Endothelial cell of hepatic sinusoid (primary cell): ENCODE measurements around the gene UQCRC1.

Experiments
- in situ Hi-C: cut with HindIII; loops from 2 replicates; pipeline ENCODE4 v1.10.0; 2017; ENCODE audit warnings: low sequenced_read_pairs

UQCRC1 gene

DNA sequence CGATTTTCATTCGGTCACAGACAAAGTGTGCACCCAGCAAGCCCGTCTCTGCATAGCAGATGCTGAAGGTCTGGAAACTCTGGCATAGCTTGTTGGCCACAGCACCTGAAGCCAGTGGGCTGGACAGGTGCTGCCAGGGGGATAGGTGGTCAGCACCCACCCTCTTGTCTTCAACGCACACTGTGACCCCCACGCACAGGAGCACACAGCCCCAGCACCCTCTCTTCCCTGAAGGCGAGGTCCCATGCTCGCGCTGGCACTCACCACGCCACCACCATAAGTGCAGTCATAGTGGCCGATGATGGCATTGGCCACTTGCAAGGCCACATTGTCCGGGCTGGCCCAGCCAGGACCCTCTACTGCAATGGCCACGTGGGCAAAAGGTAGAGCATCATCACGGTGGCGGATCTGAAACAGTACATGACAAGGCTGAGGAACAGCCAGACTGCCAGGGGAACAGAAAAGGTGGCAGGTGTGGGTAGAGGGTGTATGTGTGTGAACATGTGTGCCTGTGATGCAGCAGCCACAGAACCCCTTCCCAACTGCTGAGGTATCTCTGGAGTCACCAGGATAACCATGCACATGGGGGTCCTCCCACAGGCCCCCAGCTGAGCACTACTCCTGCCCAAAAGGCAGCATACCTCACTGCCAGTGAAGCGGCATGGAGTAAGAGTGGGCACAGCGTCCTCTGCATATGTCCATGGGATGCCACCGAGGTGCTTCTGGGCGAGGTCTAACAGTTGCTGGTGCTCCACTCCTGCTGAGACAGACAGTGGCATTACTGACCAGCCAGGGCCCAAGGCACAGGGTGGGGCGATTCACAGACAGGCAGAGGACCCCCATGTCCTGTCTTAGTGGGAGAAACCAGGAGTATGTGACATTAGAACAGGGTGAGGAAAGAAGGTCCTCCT, 8.5 kb downstream of the UQCRC1 start:
- in situ Hi-C loops: no loop called here

GRCh38 chr3:48599509-48600285, 9.7 kb downstream of the UQCRC1 start:
- in situ Hi-C loops: no loop called here

- in situ Hi-C loops: no loop called here
Measured at GRCh38 chr3:48599077-48599501, 10.4 kb downstream of the UQCRC1 start.

GRCh38 chr3:48598323-48599076, 10.9 kb downstream of the UQCRC1 start:
- in situ Hi-C loops: no loop called here

DNA sequence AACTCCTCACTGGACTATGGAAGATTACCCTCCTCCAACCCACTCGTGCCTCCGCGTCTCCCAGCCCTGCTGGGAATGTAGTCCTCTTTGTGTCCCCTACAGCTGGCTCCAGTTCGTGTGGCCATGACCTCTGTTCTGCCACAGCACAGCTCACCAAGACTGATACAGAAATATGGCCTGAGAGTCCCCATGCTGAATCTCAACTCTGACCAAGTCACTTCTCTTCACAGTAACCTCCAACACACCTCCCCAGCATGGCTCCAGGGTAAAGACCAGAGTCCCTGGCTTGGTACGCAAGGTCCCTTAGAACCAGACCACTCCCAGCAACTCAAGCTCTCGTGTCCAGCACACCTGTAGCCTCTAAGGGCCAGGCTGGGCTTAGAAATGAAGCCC, 12.0 kb downstream of the UQCRC1 start:
- in situ Hi-C loops: no loop called here

DNA sequence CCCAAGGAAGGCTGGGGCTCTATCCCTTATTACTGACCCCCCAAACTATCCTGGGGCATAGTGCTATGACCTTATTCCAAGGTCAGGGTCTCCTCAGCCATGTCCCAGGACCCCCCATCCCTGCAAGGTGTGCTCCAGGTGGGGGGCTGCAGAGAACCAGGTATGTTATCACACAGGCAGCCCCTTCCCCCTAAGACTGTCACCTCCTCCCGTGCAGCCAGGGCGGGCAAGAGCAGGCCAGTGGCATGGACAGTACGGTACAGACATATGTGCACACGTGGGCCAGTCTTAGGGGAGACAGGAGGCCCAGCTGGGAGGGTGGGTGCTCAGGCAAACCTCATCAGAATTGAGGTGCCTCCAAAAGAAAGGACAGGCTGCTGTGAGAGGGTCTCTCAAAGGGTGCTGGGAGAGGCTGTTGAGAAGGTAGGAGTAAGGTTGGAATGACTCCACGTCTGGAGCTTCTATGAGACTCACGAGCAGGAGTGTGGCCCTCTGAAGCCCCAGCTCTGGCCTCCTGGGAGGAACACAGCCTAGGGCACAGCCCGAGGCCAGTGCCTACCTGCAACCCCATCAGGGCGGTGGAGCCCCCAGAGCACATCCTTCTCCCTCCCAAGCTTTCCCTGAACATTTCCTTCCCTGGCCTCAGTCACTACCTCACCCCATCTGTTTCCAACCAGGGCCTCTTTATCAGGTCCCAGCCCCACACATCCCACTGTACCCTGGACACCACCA, 12.6 kb downstream of the UQCRC1 start:
- in situ Hi-C loops: no loop called here

- in situ Hi-C loops: no loop called here
Measured at GRCh38 chr3:48596157-48596556, 13.3 kb downstream of the UQCRC1 start.

DNA sequence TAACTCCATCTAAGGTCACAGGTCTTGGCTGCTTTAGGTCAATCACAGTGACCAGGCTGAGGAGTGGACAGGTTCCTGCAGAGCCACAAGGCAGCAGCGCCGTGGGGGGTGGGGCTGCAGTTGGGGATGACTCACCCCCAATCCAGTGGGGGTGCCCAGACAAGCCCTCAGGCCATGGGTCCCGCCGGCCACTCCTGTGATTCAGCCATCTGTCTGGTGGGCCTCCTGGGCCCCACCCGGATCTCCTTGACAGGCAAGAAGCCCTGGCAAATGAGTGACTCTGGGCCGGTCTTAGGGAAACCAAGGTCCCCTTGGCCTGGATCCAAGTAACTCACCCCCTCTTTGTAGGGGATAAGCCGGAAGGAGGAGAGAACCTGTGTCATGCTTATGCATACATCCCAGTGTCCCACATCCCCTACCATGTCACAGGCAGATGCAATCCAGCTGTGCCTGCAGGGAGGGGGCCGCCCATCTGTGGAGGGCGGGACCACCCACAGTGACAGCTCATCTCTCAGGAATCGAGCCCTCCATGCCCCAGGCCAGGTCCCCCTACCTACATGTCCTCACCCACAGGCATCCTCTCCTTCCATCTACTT, 13.8 kb downstream of the UQCRC1 start:
- in situ Hi-C loops: no loop called here

- in situ Hi-C loops: no loop called here
Measured at GRCh38 chr3:48595075-48595525, 14.3 kb downstream of the UQCRC1 start, which contains the start of gene COL7A1. Gene COL7A1 (minus strand): TSS chr3:48595329. CDS start chr3:48595159, 170 bp downstream.

- in situ Hi-C loops: no loop called here
Measured at GRCh38 chr3:48594417-48595049, 14.9 kb downstream of the UQCRC1 start.

GRCh38 chr3:48593337-48593736, 16.1 kb downstream of the UQCRC1 start:
- in situ Hi-C loops: no loop called here

DNA sequence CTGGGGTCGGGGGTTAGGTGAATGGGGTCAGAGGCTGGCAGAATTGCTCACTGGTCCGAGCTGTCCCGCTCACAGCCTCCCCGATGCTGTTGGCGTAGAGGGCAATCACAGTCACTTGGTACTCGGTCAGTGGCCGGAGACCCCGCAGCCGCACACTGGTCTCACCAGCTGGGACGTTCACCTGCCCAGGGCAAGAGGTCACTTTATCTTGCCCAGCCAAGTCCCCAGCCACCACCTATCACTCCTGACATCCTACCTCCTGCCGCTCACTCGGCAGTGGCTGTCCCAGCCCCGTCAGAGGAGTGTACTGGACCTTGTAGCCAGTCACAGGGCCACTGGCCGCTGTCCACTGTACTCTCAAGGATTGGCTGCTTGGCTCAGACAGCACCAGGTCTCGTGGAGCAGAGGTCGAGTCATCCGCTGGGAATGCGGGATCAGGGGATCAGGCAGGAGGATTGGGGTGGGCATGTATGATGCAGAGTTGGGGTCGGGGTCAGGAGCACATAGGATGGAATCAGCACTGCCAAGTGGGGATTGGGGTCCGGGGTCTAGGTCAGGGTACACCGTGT, 16.8 kb downstream of the UQCRC1 start:
- in situ Hi-C loops: no loop called here

- in situ Hi-C loops: no loop called here
Measured at GRCh38 chr3:48591886-48592518, 17.4 kb downstream of the UQCRC1 start.

GRCh38 chr3:48591436-48591835, 18.0 kb downstream of the UQCRC1 start:
- in situ Hi-C loops: no loop called here

GRCh38 chr3:48588230-48588629, 21.2 kb downstream of the UQCRC1 start:
- in situ Hi-C loops: no loop called here

- in situ Hi-C loops: no loop called here
Measured at GRCh38 chr3:48587686-48588085, 21.8 kb downstream of the UQCRC1 start.

DNA sequence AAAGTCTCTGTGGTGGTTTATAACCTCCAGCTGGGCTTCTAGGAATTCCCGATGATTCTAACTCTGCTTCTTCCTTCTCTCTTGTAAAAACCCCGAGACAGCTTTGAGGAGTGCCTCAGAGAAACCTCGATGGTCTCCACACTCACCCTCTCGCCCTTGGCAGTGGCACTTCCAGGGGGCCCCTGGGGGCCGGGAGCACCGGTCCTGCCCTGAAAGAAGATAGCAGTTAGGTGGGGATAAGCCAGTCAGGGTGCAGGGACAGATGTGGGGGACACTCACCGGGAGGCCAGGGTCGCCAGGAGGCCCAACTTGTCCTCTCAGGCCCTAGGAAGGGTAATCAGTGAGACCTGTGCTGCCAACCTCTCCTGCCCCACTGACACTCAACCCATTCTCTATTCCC, 24.0 kb downstream of the UQCRC1 start:
- in situ Hi-C loops: no loop called here

GRCh38 chr3:48584836-48585235, 24.6 kb downstream of the UQCRC1 start:
- in situ Hi-C loops: no loop called here
